ENCODE measurements around the gene APBA2.

APBA2 gene

GRCh38 chr15:28933710-28934445, 48.1 kb downstream of the APBA2 start:
- no peak overlapping the region for H3K4me3 ChIP-seq (ENCODE audit: low read depth, low read length)

DNA sequence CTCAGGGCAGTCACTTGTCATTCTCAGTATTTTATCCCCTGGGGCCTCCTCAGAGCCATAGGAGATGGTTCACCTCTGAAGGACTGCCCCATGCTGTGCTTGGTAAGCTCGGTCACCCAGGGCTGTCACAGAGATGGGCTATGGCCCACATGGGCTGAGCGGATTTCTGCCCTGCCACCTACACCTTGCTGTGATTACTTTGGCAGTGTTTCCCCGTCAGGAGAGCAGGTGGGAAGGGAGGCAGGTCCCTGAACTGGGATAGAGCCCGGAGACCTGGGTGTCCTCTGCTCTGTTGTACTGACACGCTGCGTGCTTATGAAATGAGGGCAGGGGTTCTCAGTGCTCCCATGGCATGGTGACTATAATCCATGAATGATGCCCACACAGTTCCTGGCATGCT, 48.9 kb downstream of the APBA2 start:
- no peak overlapping the region for H3K4me3 ChIP-seq (ENCODE audit: low read depth, low read length)

DNA sequence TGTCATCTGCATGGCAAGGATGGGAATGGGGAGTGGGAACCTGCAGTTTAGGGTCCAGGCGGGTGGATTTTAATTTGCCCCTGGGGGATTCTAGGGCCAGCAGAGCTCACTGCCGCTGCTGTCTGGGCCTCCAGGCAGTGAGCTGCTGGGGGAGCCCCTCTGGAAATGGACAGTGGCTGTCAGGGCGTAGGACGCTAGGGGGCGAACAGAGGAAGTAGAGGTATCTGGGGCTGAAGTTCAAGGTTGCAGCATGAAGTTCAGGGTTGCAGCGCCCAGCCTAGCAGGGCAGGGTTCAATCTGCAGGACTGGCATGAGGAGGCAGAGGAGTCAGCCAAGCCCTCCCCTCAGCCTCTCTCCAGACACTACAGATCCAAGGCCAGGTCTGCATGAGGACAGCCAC, 49.5 kb downstream of the APBA2 start:
- no peak overlapping the region for H3K4me3 ChIP-seq (ENCODE audit: low read depth, low read length)

DNA sequence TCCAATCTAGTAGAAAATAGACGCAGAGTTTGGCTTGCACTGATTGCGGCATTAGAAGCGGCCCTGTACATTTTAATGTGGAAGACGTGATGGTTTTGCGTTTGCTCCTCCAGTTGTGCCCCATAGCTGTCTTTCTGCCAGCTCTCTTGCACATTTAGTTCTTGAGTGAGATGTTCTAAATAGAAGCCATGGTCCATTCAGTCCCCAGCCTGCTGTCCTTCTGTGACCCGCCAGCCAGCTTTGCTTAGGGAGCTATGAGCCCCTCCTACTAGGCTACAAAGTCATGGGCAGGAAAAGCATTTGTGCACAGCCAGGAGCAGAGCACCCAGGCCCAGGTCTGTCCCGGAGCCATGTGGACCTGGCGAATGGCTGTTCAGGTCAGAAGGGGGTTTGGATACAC, 50.3 kb downstream of the APBA2 start:
- H3K4me3 ChIP-seq (ENCODE audit: low read depth, low read length): no peak overlapping the region

DNA sequence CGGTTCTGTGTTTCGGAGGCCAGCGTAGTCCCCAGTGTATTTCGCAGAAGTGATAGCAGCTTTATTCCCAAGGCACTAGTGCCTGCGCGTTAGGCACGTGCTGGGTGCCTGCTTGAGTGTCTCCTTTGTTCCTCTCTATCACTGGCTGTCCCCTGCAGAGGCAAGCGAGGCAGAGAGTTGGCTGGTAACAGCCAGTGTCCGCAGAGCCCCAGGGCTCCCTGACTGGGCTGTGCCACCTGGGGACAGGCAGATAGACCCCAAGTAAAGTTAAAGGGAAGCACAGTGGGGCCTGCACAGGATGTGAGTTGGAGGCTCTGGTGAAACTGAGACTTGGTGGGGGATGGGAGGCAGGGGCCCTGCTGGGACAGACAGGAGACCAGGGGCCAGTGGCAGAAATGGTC, 50.7 kb downstream of the APBA2 start:
- no peak overlapping the region for H3K4me3 ChIP-seq (ENCODE audit: low read depth, low read length)

GRCh38 chr15:28937271-28937670, 51.5 kb downstream of the APBA2 start:
- no peak overlapping the region for H3K4me3 ChIP-seq (ENCODE audit: low read depth, low read length)

- H3K4me3 ChIP-seq (ENCODE audit: low read depth, low read length): no peak overlapping the region
These were observed 56.3 kb downstream of the APBA2 start for GRCh38 chr15:28942046-28942445.

- H3K4me3 ChIP-seq (ENCODE audit: low read depth, low read length): no peak overlapping the region
These were observed 56.8 kb downstream of the APBA2 start for GRCh38 chr15:28942571-28942970.

DNA sequence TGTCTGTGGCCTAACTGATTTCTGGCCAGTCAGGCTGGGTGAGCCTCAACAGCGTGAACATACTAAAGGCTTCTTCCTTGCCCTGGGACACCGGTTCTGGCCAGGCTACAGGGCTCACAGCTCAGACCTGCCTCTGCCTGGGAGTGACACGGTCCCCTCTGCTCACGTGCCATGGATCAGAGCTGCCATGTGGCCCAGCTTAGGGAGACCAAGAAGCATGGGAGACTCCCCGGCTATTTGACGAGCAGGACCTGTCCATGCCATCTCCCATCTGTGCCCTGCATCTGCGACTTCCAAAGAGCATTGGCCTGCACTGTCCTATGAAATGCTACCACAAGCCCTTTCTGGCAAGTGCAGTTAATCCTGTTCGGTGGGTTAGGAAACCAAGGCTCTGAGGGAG, 57.4 kb downstream of the APBA2 start:
- no peak overlapping the region for H3K4me3 ChIP-seq (ENCODE audit: low read depth, low read length)

DNA sequence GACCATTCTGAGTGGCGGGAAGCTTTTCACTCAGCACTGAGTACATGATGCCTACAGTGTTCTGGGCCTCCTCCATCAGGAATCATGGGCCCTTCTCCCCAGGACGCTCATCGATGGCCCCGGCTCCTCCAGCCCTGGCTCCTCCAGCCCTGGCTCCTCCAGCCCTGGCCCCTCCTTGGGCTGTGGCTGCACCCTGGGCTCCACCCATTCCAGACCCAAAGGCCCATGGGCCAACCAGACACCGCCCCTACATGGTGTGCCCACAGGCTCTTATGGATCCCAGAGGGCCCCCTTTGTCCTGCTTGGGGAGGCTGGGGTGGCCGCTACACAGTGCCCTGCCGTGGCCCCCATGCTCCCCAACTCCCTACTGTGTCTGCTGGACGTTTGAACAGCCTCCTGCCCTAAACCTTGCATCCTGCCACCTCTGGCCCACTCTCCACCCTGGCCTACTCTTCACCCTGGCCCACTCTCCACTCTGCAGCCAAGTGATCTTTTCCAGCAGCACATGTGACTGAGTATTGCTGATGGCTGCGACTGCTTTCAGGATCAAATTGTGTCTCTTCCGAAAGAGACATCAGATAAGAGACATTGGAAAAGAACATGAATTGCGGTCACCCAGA, 57.9 kb downstream of the APBA2 start:
- H3K4me3 ChIP-seq (ENCODE audit: low read depth, low read length): no peak overlapping the region

DNA sequence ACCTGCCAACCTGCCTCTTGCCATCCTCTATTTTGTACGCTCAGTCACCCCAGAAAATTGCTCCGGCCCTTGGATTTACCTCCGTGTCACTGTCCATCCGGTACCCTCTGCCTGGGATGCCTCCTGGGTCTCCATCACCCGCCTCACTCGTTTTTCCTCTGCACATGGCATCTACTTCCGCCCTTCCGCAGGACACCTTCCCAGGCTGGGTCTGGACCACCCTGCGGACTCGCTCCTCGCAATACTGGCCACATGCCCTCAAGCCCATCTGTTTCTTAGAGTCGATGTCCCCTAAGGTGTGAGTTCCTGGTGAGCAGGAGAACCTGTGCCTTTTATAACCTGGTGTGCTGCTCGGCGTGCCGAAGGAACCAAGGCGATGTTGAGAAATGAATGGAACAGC, 58.5 kb downstream of the APBA2 start:
- H3K4me3 ChIP-seq (ENCODE audit: low read depth, low read length): no peak overlapping the region

DNA sequence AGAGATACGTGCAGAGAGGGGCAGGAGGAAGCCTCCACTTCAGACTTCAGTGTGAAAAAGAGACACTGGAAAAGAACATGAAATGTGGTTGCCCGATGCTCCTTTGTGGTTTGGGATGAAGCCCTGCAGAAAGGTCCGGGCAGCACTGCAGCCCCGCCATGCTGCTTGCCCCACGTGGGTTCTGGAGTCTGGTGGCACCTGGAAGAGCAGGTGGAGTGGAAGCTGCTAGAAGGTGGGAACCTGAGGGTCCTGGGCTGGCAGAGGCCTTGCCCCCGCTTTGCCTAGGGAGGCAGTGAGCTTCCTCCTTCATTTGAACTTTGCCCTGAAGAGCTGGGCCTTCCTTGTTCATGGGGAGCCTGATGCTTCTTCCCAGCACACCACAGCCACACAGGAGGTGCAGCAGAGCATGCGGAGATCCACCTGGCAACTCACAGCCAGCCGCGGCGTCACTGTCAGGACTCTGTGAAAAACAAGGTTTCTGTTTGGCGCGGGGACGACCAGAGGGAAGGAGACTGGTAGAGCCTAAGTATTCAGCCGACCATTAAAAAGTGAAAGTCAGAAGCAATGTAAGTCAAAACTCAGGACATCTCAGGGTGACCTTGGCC, 59.0 kb downstream of the APBA2 start:
- no peak overlapping the region for H3K4me3 ChIP-seq (ENCODE audit: low read depth, low read length)

- H3K4me3 ChIP-seq (ENCODE audit: low read depth, low read length): no peak overlapping the region
These were observed 60.0 kb downstream of the APBA2 start for GRCh38 chr15:28945626-28946230.

DNA sequence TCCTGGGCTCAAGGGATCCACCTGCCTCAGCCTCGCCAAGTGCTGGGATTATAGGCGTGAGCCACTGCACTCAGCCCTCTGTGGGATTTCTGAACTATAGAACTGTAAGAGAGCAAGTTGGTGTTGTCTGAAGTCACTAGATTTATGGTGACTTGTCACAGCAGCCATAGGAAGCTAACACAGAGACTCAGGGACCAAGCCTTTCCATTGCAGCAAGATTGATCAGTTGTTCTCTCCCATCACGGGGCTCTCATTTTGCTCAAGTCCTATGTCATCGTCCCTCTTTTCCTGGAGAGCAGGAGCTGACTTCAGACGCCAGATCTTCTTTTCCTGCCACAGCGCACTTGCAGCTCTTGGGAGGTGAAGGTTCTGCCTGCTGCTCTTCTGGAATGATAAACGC, 61.0 kb downstream of the APBA2 start:
- no peak overlapping the region for H3K4me3 ChIP-seq (ENCODE audit: low read depth, low read length)

- no peak overlapping the region for H3K4me3 ChIP-seq (ENCODE audit: low read depth, low read length)
These were observed 61.5 kb downstream of the APBA2 start for GRCh38 chr15:28947221-28947674.

- H3K4me3 ChIP-seq (ENCODE audit: low read depth, low read length): no peak overlapping the region
These were observed 62.3 kb downstream of the APBA2 start for GRCh38 chr15:28948036-28948435.

DNA sequence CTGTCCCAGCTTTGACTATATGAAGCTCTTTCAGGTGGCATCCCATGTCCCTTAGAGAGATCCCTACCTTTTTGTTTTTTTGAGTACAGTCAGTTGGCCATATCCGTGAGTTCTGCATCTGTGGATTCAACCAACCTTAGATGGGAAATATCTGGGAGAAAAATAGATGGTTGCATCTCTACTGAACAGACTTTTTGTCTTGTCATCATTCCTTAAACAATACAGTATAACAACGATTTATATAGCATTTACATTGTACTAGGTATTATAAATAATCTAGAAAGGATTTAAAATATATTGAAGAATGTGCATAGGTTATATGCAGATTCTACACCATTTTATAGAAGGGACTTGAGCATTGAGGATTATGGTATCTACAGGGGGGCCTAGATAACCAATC, 65.1 kb downstream of the APBA2 start:
- no peak overlapping the region for H3K4me3 ChIP-seq (ENCODE audit: low read depth, low read length)

- no peak overlapping the region for H3K4me3 ChIP-seq (ENCODE audit: low read depth, low read length)
These were observed 67.1 kb downstream of the APBA2 start for GRCh38 chr15:28952666-28953491.

GRCh38 chr15:28953573-28954195, 67.9 kb downstream of the APBA2 start:
- H3K4me3 ChIP-seq (ENCODE audit: low read depth, low read length): no peak overlapping the region

- H3K4me3 ChIP-seq (ENCODE audit: low read depth, low read length): no peak overlapping the region
These were observed 68.8 kb downstream of the APBA2 start for GRCh38 chr15:28954466-28955159.

Data from iPS-11a (cell line).